GM21723 (cell line): ENCODE data around the gene ATP2A1.

ENCODE experiments used
- ATAC-seq: cut with Tn5 transposase; IDR thresholded peaks from one replicate; pipeline ENCODE4 v1.9.1; 2021; ENCODE audit warnings: mild to moderate bottlenecking, moderate library complexity; ENCODE audit not compliant: unreplicated experiment

ATP2A1 gene

GRCh38 chr16:28878083-28878926 is at the start of gene ATP2A1:
TSS of gene ATP2A1 (plus strand) at chr16:28878488. CDS start at chr16:28878672, 184 bp downstream.
- no peak for ATAC-seq

- no peak for ATAC-seq
Measured at GRCh38 chr16:28829747-28830146, 48.5 kb upstream of the ATP2A1 start.

GRCh38 chr16:28830531-28830930 is 47.8 kb upstream of the ATP2A1 start:
- no peak for ATAC-seq

GRCh38 chr16:28834349-28834748 is 43.9 kb upstream of the ATP2A1 start:
- no peak for ATAC-seq

- no peak for ATAC-seq
Measured at GRCh38 chr16:28834873-28835863, 43.1 kb upstream of the ATP2A1 start.

GRCh38 chr16:28835864-28836760 is 42.2 kb upstream of the ATP2A1 start:
- no peak for ATAC-seq

- no peak for ATAC-seq
Measured at GRCh38 chr16:28836761-28837064, 41.6 kb upstream of the ATP2A1 start.

- no peak for ATAC-seq
Measured at GRCh38 chr16:28837672-28838557, 40.4 kb upstream of the ATP2A1 start.

GRCh38 chr16:28838558-28838918 is 39.8 kb upstream of the ATP2A1 start:
- ATAC-seq = no peak

GRCh38 chr16:28839004-28839639 is 39.2 kb upstream of the ATP2A1 start:
- no peak for ATAC-seq

GRCh38 chr16:28839899-28840298 is 38.4 kb upstream of the ATP2A1 start:
- ATAC-seq = no peak

- ATAC-seq = no peak
Measured at GRCh38 chr16:28842696-28843095, 35.6 kb upstream of the ATP2A1 start.

- no peak for ATAC-seq
Measured at GRCh38 chr16:28843766-28844165, 34.5 kb upstream of the ATP2A1 start.

- no peak for ATAC-seq
Measured at GRCh38 chr16:28844226-28844885, 33.9 kb upstream of the ATP2A1 start.

GRCh38 chr16:28845293-28845692 is 33.0 kb upstream of the ATP2A1 start:
- no peak for ATAC-seq

- peak; percentile 1 for ATAC-seq
Measured at GRCh38 chr16:28845761-28846079, 32.6 kb upstream of the ATP2A1 start.

GRCh38 chr16:28846080-28846932 is 32.0 kb upstream of the ATP2A1 start, which contains the start of gene TUFM:
TSS of gene TUFM (minus strand) at chr16:28846348. CDS start at chr16:28846269, 79 bp downstream.
- ATAC-seq = peak; percentile 87

GRCh38 chr16:28846933-28847273 is 31.4 kb upstream of the ATP2A1 start:
- ATAC-seq = peak; percentile 15
